T1000 (cell line): ENCODE results near the gene EDDM13.
"Not testable (repeated sequence)": the region's sequence is repeated elsewhere in the genome, so short reads cannot be mapped to it uniquely, and the experiment has no call there.

Experiments used
- DNase-seq: peaks from one replicate; lab custom pipeline; 2025; ENCODE audit warnings: mixed read lengths; lab: John Stamatoyannopoulos, UW

The EDDM13 gene, protein sequence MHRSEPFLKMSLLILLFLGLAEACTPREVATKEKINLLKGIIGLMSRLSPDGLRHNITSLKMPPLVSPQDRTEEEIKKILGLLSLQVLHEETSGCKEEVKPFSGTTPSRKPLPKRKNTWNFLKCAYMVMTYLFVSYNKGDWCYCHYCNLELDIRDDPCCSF

DNA sequence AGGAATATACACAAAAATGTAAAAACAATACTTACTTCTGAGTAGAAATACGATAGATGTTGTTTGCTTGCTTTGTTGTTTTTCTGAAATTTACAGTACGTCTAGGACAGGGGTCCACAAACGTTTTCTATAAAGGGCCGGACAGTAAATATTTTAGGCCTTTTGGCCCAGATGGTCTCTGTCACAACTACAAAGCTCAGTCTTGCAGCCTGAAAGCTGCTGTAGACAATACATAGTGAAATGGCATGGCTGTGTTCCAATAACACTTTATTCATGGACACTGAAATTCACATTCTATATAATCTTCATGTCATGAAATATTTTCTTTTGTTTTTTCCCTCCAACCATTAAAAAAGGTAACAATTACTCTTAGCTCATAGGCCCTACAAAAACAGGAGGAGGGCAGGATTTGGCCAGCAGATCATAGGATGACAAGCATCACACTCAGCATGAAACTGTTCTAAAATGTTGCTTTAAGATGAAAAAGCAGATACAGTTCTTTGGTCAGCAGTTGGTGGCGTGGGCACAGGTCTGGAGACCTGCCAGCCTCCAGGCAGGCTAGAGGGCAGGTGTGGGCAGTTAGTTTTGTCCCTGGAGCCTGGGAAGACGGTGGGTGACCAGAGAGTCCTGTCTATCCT lies at the start of gene EDDM13:
TSS of gene EDDM13 (plus strand) at position 588 of the 638 bp plus-strand sequence. CDS start 87 bp downstream, outside the sequence.
- no peak for DNase-seq

DNA sequence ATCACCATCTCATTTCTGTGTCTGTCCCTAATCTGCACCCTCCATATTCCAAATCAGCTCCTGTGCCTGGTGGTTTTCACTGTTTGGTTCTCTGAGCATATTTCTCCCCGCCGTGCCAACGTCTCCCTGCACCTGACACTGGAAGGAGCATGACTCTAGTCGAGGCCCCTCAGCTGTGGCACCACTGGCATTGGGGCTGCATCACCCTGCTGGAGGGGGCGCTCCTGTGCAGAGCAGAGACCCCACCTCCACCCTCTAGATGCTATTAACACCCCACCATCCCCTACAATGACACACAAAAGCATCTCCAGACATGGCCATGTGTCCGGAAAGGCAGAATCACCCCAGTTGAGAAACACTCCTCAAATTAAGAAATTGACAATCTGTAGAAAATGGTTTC lies 49.6 kb upstream of the EDDM13 start:
- DNase-seq, result no peak

DNA sequence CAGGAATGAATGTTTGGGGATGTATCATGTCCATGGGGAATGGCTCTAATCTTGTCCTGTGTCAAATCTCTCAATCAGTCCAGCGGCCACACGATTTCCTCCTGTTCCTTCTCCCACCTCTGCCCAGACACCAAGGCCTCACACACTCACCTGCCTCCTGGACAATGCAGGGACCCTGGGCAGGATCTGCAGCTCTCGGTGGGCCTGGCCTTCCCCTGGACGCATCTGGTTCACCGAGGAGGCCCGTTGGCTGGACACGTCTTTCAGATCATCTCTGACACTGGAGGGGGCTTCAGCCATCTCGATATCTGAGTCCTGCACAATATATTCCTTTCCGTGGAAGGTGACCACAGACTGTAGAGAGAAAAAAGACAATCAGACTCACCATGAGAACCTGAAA lies 49.1 kb upstream of the EDDM13 start:
- no peak for DNase-seq

DNA sequence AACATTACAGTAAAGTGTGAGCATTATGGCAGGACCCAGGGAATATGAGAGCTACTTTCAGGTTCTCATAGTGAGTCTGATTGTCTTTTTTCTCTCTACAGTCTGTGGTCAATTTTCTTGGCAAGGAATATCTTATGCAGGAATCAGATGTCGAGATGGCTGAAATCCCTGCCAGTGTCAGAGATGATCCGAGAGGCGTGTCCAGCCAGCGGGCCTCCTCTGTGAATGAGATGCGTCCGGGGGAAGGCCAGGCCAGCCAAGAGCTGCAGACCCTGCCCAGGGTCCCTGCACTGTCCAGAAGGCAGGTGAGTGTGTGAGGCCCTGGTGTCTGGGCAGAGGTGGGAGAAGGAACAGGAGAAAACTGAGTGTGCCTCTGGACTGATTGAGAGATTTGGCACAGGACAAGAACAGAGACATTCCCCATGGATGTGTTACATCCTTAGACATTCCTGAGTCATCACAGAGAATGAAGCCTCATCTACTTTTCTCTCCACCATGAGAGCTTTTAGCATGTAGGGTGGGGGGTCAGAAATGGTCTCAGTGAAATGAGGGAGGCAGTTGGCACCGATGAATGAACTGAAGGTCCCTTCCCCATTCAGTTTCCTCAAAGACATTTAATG lies 27.3 kb upstream of the EDDM13 start:
- no peak for DNase-seq

DNA sequence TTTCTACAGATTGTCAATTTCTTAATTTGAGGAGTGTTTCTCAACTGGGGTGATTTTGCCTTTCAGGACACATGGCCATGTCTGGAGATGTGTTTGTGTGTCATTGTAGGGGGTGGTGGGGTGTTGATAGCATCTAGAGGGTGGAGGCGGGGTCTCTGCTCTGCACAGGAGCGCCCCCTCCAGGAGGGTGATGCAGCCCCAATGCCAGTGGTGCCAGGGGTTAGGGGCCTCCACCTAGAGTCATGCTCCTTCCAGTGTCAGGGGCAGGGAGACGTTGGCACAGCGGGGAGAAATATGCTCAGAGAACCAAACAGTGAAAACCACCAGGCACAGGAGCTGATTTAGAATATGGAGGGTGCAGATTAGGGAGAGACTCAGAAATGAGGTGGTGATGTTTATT lies 26.8 kb upstream of the EDDM13 start:
- DNase-seq, result not testable (repeated sequence)

DNA sequence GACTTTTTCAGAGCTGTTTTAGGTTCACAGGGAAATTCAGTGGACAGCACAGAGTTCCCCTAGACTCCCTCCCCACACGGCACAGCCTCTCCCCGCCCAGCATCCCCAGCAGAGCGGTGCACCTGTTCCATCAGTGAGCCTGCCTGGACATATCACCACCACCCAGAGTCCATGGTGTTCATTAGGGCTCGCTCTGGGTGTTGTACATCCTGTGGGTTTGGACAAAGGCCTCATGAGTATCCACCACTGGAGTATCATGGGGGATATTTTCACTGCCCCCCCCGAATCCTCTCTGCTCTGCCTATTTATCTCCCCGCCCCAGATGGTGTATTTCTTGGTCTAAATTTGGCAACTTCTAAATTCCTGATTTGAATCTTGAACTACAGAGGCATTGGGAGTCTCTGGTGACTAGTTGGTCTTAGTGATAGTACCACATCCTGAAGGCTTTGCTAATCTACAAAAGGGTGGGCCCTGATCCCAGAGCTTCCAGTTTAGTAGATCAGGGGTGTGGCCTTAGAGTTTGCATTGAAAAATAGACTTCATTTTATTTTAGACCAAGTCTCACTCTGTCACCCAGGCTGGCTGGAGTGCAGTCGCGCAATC lies 23.7 kb upstream of the EDDM13 start:
- DNase-seq, result not testable (repeated sequence)

DNA sequence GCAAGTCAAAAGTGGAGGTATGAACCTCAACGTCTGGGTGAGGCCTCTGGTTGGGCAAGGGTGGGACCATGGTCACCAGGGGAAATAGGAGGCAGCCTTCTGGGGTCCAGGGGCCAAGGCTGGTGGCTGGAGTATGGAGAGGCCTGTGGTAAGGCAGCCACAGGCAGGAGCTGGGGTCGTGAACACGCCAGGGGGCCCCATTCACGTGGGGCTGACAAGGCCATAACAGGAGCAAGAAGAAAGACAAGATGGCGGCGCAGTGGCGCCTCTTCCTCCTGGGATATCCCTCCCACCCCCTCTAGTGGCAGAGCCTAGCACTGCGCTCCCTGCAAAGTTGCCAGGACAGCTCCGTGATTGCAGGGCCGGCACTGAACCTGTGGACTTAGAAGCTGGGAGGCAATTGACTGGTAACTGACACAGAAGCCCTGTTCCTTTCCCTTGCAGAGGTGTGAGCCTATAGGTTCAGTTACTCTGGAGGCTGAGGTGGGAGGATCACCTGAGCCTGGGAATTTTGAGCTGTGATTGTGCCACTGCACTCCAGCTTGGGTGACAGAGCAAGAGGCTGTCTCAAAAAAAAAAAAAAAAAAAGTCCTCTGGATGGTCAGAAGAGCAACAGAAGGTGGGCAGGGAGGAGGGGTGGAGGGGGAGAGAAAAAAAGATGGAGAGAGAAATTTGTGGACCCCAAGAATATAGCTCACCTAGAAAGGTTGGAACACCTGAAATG lies 19.7 kb upstream of the EDDM13 start:
- no peak for DNase-seq

DNA sequence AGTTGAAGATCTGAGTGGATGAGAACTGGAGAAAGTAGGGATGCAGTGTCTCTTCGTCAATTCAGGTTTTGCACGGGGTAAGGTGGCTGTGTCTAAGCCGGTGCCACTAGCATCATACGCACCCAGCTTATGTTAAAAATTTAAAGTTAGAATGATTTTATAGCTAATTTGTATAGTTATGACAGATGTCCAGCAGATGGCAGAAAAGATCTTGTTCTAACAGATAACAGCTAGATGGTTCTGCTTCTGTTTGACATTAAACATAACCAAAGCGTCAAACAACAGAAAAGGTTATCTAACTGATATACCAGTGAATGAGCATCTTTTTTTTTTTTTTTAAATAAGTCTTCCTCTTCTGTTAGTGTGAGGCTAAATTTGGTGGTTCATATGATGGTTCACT lies 18.8 kb upstream of the EDDM13 start:
- no peak for DNase-seq

DNA sequence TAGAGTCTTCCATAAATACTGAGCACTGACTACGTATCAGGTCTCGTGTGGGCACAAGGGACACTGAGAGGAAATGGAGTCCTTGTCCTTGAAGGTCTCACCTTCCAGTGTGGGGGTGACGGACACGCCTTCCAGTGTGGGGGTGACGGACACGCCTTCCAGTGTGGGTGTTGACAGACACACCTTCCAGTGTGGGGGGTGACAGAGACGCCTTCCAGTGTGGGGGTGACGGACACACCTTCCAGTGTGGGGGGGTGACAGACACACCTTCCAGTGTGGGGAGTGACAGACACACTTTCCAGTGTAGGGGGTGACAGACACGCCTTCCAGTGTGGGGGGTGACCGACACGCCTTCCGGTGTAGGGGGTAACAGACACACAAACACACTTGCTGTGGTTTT lies 14.3 kb upstream of the EDDM13 start:
- DNase-seq, result no peak

DNA sequence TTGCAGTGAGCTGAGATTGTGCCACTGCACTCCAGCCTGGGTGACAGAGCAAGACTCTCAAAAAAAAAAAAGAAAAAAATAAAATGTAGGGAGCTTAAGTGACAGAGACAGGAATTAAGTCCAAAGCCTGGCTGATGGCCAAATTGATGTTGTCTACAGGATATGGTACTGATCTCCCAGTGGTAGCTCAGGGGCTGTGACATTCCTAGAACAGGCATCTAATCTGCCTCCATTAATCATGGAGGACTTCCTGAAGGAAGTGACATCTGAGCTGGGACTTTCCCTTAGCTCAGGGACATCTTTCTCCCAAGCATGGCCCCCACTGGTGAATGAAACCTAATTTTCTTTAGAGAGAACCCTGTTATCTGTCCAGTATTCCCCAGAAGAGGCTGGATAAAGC lies 11.4 kb upstream of the EDDM13 start:
- DNase-seq, result no peak

DNA sequence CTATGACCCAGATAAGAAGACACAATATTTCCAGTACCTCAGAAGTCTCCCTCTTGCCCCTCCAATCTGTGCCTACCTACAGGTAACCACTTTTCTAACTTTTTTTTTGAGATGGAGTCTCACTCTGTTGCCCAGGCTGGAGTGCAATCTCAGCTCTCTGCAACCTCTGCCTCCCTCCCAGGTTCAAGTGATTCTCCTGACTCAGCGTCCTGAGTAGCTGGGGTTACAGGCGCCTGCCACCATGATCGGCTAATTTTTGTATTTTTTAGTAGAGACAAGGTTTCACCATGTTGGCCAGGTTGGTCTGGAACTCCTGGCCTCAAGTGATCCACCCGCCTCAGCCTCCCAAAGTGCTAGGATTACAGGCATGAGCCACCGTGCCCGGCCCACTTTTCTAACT lies 10.6 kb upstream of the EDDM13 start:
- not testable (repeated sequence) for DNase-seq

DNA sequence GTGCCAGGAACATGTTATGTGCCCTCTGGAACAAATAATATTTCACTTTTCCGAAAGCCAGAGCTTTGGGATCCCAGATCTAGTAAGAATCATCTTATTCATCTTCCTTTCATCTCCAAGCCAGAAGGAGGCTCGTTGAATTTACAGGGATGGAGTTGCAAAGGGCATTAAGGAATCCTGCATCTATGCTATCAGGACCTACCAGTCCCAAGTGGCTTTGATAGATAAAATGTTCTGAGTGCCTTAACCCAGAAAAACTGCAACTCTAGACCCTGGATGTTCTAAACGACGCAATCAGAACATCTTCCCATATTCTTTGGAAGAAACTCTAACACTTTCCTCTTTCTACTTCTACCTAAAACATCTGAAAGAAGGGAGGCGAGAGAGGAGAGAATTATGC lies 9.2 kb upstream of the EDDM13 start:
- no peak for DNase-seq

DNA sequence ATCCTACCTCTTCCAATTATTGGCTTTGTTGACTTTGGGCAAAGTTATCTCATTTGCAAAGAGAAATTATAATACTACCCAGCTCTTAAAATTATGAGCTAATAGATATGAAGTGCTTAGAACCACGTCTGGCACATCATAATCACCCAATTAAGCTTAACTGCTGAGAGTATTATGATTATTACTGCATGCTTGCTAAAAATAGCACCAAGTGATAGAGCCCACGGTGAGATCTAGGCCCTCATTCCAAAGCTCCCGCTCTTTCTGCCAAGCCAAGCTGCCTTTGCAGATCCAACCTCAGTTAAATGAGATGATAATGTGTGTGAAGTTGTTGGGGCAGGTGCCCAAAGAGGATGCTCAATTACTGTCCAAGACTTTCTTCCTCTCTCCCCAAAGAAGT lies 6.5 kb upstream of the EDDM13 start:
- no peak for DNase-seq

DNA sequence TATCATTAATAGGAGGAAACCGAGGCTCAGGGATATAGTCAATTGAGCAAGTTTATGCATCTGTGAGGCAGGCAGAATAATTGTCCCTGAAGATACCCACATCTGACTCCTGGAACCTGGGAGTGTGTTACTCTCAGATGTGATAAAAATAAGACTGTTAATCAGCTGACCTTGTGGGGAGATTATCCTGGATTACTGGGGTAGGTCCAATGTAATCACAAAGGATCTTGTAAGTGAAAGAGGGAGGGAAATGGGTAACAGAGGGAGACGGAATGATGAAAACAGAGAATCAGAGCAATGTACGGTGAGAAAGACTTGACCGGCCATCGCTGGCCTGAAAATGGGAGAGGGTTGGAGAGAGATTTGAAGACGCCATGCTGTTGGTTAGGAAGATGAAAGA lies 3.2 kb upstream of the EDDM13 start:
- no peak for DNase-seq

DNA sequence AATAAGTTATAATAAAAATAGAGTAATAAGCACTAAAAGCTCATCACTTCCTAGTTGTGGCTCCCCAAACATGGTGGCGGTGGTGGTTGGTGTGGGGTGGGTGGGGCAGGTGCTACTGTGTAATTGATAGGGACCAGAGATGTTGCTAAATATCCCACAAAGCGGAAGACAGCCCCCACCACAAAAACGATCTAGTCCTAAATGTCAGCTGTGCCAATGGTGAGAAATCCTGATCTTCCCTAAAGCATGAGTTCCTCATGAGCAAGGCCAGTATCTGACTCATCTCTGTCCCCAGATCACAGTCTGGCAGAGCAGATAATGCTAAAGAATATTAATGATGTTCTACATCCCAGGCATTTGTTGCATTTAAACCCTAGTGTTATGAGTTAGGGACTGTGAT lies 1.9 kb upstream of the EDDM13 start:
- DNase-seq, result no peak

DNA sequence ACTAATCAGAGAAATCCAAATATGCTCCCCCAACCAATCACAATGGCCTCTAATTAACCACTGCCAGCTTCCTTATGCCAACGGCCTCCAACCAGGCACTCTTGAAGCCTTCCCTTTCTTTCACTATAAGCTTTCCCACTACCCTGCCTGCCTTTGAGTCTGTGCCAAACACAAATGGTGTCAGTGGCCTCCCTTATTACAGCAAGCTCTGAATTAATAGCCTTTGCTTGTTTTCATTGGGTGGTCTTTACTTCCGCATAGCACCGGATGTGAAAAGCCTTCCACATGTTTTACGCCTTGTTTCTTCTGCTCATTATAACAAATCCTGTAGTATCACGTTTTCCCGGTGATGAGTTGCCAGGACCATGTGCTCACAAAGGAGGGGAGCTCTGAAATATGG lies 1.4 kb upstream of the EDDM13 start:
- no peak for DNase-seq

DNA sequence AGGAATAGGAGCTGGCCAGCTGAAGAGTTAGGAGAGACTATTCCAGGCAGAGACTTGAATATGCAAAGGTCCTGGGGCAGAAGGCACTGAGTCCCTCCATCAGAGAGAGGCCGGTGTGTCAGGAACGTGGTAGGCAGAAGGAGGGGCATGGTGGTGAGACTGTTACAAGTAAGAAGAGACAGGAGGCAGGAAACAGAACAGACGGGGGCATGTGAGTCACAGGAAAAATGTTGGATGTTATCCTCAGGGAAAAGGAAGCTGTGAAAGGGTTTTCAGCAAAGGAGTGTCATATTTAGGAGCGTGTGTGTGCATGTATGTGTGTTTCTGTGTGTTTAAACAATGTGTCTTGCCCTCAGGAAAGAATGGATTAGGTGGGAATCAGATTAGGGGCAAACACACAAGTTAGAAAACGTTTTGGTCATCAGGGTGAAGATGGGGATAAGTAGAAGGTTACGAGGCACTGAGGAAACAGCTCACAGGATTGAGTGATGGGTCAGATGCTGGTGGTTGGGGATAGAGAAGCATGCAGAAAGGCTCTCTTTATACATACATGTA lies 1.1 kb downstream of the EDDM13 start:
- DNase-seq, result no peak

DNA sequence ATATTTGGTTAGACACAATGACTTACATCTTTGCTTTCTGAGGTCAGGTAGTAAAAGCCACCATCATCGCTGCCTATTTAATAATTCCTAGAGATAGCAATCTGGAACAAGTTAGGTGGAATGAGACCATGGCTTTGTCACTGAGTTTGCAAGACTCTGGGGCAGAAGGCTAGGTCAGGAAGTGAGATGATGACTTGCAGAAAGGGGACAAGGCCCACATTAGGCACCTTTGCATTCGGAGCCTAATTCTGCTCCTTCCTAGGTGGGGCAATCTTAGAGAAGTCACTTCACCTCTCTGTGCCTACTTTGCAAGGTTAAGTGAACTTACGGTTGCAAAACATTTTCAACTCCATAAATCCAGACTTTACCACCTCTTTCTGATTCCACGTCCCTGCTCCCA lies 10.3 kb downstream of the EDDM13 start:
- no peak for DNase-seq

DNA sequence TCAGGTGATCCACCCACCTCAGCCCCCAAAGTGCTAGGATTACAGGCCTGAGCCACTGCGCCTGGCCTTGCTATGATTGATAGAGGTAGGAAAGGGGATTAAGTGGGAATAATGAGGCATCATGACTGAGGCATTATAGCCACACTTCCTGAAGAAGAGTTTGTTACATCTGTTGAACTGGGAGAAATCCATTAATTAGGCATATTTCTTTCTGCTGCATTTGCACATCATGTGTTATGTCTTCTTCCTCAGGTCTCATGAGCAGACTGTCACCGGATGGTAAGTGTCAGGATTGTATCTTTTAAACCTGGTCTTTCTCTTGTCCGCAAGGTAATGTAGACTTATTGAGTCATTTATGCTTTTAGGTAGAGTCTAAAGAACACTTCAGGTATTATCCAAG lies 12.2 kb downstream of the EDDM13 start:
- no peak for DNase-seq

DNA sequence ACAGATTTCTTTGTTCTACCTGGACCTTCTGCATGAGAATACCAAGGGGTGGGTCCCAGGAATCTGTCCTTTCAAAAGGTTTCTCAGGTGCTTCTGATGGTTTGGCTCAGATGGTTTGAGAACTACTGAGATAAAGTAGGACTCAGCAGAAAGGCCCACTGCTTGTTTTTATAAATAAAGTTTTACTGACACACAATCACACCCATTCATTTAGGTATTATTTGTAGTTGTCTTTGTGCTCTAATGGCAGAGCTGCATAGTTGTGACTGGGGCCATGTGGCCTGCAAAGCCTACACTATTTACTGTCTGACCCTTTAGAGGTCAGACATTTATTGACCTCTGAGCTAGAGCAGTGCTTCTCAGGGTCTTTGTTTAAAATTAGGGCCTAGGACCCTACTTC lies 17.6 kb downstream of the EDDM13 start:
- no peak for DNase-seq

DNA sequence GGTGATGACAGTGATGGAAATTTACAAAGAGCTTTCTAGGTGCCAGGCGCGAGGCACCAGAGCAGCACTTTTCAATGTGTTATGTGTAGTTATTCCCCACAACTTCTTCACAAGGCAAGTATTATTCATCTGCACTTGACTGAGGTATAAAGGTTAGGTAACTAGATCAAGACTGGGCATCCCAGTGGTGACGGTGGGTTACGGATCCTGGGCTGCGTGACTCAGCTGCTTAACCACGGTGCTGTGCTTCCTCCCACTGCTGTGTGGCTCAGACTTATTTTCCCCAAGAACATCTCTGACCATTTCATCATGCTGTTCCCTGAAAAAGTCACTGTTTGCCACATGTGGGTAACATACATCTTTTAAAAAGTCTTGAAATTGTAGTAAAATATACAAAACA lies 19.3 kb downstream of the EDDM13 start:
- no peak for DNase-seq

DNA sequence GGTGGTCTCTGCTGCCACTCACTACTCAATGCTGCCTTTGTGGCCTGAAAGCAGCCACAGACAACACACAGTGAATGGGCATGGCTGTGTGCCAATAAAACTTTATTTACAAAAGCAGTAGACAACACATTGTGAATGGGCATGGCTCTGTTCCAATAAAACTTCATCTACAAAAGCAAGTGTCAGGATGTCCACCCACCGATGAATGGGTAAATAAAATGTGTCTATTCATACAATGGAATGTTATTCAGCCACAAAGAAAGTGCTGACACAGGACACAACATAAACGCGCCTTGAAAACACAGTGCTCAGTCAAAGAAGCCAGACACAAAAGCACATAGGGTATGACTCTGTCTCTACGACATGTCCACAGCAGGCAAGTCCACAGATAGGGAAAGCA lies 22.0 kb downstream of the EDDM13 start:
- DNase-seq, result no peak
